Karpas-422 (cell line): Measurements from ENCODE around the gene ZBTB17. TPM values are rescaled to one million over a fixed set of nuclear protein-coding genes. Genes with fewer than 3 reads are reported as not detected.

Experiments
- DNase-seq: peaks from one replicate; pipeline ENCODE4 v3.0.0-alpha.2; 2015
- H2AFZ ChIP-seq: fragments of 200-600 bp; sonication (generic); 2 replicates; pipeline ENCODE4 v1.6.1; 2014; ENCODE audit warnings: antibody characterized with exemption, low read length, mixed read lengths
- H3K27ac ChIP-seq: fragments of 200-600 bp; sonication (generic); 2 replicates; pipeline ENCODE4 v1.5.1; 2014; ENCODE audit warnings: mild to moderate bottlenecking, low read length, moderate library complexity
- H3K27me3 ChIP-seq: fragments of 200-600 bp; sonication (generic); 2 replicates; pipeline ENCODE4 v1.6.1; 2014; ENCODE audit warnings: low read length, mixed read lengths
- H3K36me3 ChIP-seq: fragments of 200-600 bp; sonication (generic); 2 replicates; pipeline ENCODE4 v1.6.1; 2014; ENCODE audit warnings: low read length, mixed read lengths; ENCODE audit not compliant: insufficient read depth
- H3K4me1 ChIP-seq: fragments of 200-600 bp; sonication (generic); 2 replicates; pipeline ENCODE4 v1.6.1; 2014; ENCODE audit warnings: mild to moderate bottlenecking, low read length, mixed read lengths
- H3K4me2 ChIP-seq: fragments of 200-600 bp; sonication (generic); 2 replicates; pipeline ENCODE4 v1.6.1; 2014; ENCODE audit warnings: low read length, low read depth, mild to moderate bottlenecking; ENCODE audit not compliant: poor library complexity, severe bottlenecking
- H3K4me3 ChIP-seq: fragments of 200-600 bp; sonication (generic); 2 replicates; pipeline ENCODE4 v1.5.1; 2014; ENCODE audit warnings: mild to moderate bottlenecking, antibody characterized with exemption, low read length, mixed read lengths
- H3K79me2 ChIP-seq: fragments of 200-600 bp; sonication (generic); 2 replicates; pipeline ENCODE4 v1.6.1; 2014; ENCODE audit warnings: mild to moderate bottlenecking, low read length, mixed read lengths
- H3K9ac ChIP-seq: fragments of 200-600 bp; sonication (generic); 2 replicates; pipeline ENCODE4 v1.6.0; 2014; ENCODE audit warnings: low read length
- H3K9me2 ChIP-seq: fragments of 200-600 bp; sonication (generic), shearing (Covaris generic); replicated peaks from 2 replicates; pipeline ENCODE4 v1.6.0; 2014; ENCODE audit warnings: mild to moderate bottlenecking, low read length, moderate library complexity; ENCODE audit not compliant: insufficient read depth
- H3K9me3 ChIP-seq: fragments of 300-700, 200-600 bp; sonication (generic); 2 replicates; pipeline ENCODE4 v1.6.1; 2014; ENCODE audit warnings: low read length, mixed read lengths
- H4K20me1 ChIP-seq: fragments of 200-600 bp; sonication (generic); 2 replicates; pipeline ENCODE4 v1.6.1; 2014; ENCODE audit warnings: mild to moderate bottlenecking, antibody characterized with exemption, low read length, low read depth; ENCODE audit not compliant: insufficient read depth
- total RNA-seq: library from RNA; depleted of rRNA; stranded (reverse); fragments of >200 nt; shearing (Covaris generic); gene quantifications from 2 replicates; pipeline ENCODE4 v1.2.3, GENCODE V29; 2014; ENCODE audit warnings: low replicate concordance

Gene ZBTB17
- total RNA-seq, 1 experiment from 2014 or later = 25.9 TPM

GRCh38 chr1:15958111-15958510, 17.8 kb downstream of the ZBTB17 start:
- H2AFZ ChIP-seq = no peak overlapping the region
- no peak overlapping the region for H3K4me3 ChIP-seq
- no peaks in the 10 kb centered on the region for H3K9me3 ChIP-seq
- H3K9ac ChIP-seq = no peak overlapping the region
- H3K4me1 ChIP-seq = peaks cover 2% of the 10 kb centered on the region
- H3K9me2 ChIP-seq = no peaks in the 10 kb centered on the region
- H3K79me2 ChIP-seq = peaks cover 19% of the 10 kb centered on the region
- H3K27me3 ChIP-seq = no peaks in the 10 kb centered on the region
- H3K36me3 ChIP-seq = peaks cover 6% of the 10 kb centered on the region; the same call in 1 of the 2 replicates
- peaks cover 35% of the 10 kb centered on the region for H4K20me1 ChIP-seq
- H3K27ac ChIP-seq = no peak overlapping the region
- DNase-seq = no peak
- no peak overlapping the region for H3K4me2 ChIP-seq

GRCh38 chr1:15957221-15958095, 18.4 kb downstream of the ZBTB17 start:
- H3K9me3 ChIP-seq = no peaks in the 10 kb centered on the region
- H3K27ac ChIP-seq = no peak overlapping the region
- no peak overlapping the region for H3K9ac ChIP-seq
- no peak overlapping the region for H3K4me3 ChIP-seq
- DNase-seq = peak; percentile 61
- H3K27me3 ChIP-seq = no peaks in the 10 kb centered on the region
- no peak overlapping the region for H3K4me2 ChIP-seq
- peaks cover 31% of the 10 kb centered on the region for H4K20me1 ChIP-seq
- peaks cover 16% of the 10 kb centered on the region for H3K79me2 ChIP-seq
- no peak overlapping the region for H2AFZ ChIP-seq
- no peaks in the 10 kb centered on the region for H3K4me1 ChIP-seq
- no peaks in the 10 kb centered on the region for H3K9me2 ChIP-seq
- peaks cover 6% of the 10 kb centered on the region; the same call in 1 of the 2 replicates for H3K36me3 ChIP-seq

DNA sequence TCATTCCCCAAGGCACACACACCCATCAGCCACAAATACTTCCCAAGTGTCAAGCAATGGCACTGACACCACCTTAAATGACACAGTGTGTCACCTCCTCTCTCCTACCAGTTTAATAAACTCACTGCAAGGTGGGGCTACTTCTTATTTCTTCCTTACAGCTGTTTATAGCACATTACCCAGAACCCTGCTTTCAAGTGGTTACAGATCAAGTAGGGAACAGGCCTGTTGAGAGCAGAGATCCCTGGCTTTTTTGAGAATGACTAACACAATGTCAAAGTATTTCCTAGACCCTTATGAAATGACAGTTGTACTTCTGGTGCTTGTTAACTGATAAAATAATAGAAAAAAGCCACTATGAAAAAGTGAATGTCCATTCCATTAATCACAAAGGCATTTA, 19.8 kb downstream of the ZBTB17 start:
- H3K9me3 ChIP-seq = no peaks in the 10 kb centered on the region
- peaks cover 6% of the 10 kb centered on the region; the same call in 1 of the 2 replicates for H3K36me3 ChIP-seq
- no peak overlapping the region for H2AFZ ChIP-seq
- no peak for DNase-seq
- H3K4me1 ChIP-seq = peaks cover 3% of the 10 kb centered on the region
- H3K9me2 ChIP-seq = no peaks in the 10 kb centered on the region
- peaks cover 21% of the 10 kb centered on the region for H4K20me1 ChIP-seq
- no peaks in the 10 kb centered on the region for H3K27me3 ChIP-seq
- H3K4me3 ChIP-seq = no peak overlapping the region
- no peak overlapping the region for H3K4me2 ChIP-seq
- peaks cover 13% of the 10 kb centered on the region for H3K79me2 ChIP-seq
- H3K27ac ChIP-seq = no peak overlapping the region
- H3K9ac ChIP-seq = no peak overlapping the region

GRCh38 chr1:15955552-15955951, 20.3 kb downstream of the ZBTB17 start:
- Histone ChIP-seq H3K4me3 (no peak overlapping the region), H3K4me1 (peaks cover 9% of the 10 kb centered on the region), H4K20me1 (peaks cover 20% of the 10 kb centered on the region), H3K27me3 (no peaks in the 10 kb centered on the region), H3K79me2 (peaks cover 16% of the 10 kb centered on the region), H3K9me2 (no peaks in the 10 kb centered on the region), H3K27ac (no peak overlapping the region), H3K9me3 (no peaks in the 10 kb centered on the region), H3K4me2 (no peak overlapping the region), H2AFZ (no peak overlapping the region), H3K9ac (no peak overlapping the region), H3K36me3 (peaks cover 6% of the 10 kb centered on the region; the same call in 1 of the 2 replicates)
- DNase-seq = no peak

- no peaks in the 10 kb centered on the region for H3K9me3 ChIP-seq
- peaks cover 24% of the 10 kb centered on the region for H3K79me2 ChIP-seq
- no peak overlapping the region for H3K9ac ChIP-seq
- H3K4me1 ChIP-seq = peaks cover 21% of the 10 kb centered on the region
- no peaks in the 10 kb centered on the region for H3K27me3 ChIP-seq
- DNase-seq = no peak
- H3K4me2 ChIP-seq = no peak overlapping the region
- H3K27ac ChIP-seq = no peak overlapping the region
- H4K20me1 ChIP-seq = peaks cover 17% of the 10 kb centered on the region
- peaks cover 6% of the 10 kb centered on the region; the same call in 1 of the 2 replicates for H3K36me3 ChIP-seq
- H3K9me2 ChIP-seq = no peaks in the 10 kb centered on the region
- H2AFZ ChIP-seq = no peak overlapping the region
- no peak overlapping the region for H3K4me3 ChIP-seq
Measured at GRCh38 chr1:15954316-15954715, 21.6 kb downstream of the ZBTB17 start.

DNA sequence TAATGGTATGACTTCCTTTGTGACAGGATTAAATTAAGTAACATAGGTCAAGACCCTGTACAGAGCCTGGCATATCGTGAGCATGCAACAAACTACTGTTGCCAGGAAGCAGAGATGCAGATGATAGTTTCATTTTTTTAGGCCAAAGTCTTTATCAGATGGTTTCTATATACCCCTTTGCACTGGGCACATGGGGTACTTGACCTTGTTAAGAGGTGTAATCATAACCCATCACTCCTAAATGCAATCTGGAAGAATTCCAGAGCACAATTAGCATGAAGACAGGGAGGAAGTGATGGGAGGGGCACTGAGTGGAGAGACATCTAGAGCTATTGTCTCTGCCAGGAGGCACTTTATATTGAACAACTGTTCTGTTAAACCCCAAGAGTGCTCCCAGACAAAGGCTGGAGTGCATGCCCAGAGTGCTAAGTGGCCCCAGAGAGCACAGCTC, 22.1 kb downstream of the ZBTB17 start:
- Histone ChIP-seq H3K4me2 (no peak overlapping the region), H3K36me3 (peaks cover 6% of the 10 kb centered on the region; the same call in 1 of the 2 replicates), H2AFZ (no peak overlapping the region), H3K9me2 (no peaks in the 10 kb centered on the region), H3K9ac (no peak overlapping the region), H3K4me3 (no peak overlapping the region), H3K79me2 (peaks cover 24% of the 10 kb centered on the region), H3K27ac (no peak overlapping the region), H3K4me1 (peaks cover 26% of the 10 kb centered on the region), H3K27me3 (no peaks in the 10 kb centered on the region), H4K20me1 (peaks cover 16% of the 10 kb centered on the region), H3K9me3 (no peaks in the 10 kb centered on the region)
- no peak for DNase-seq

GRCh38 chr1:15953294-15953771, 22.6 kb downstream of the ZBTB17 start:
- Histone ChIP-seq H3K36me3 (peaks cover 6% of the 10 kb centered on the region; the same call in 1 of the 2 replicates), H3K4me1 (peaks cover 30% of the 10 kb centered on the region), H3K9ac (no peak overlapping the region)

More at GRCh38 chr1:15953294-15953771, 22.6 kb downstream of the ZBTB17 start:
- no peak for DNase-seq
- Histone ChIP-seq H3K27ac (no peak overlapping the region), H3K79me2 (peaks cover 24% of the 10 kb centered on the region), H3K9me3 (no peaks in the 10 kb centered on the region), H3K9me2 (no peaks in the 10 kb centered on the region), H3K4me3 (no peak overlapping the region), H4K20me1 (peaks cover 11% of the 10 kb centered on the region), H3K27me3 (no peaks in the 10 kb centered on the region), H3K4me2 (no peak overlapping the region), H2AFZ (no peak overlapping the region)
